ENCODE results near the gene ITGA1. TPM values are rescaled to one million over a fixed set of nuclear protein-coding genes. Genes with fewer than 3 reads are reported as not detected.

ITGA1 gene
- total RNA-seq, 1 donor from 2014 or later: 374 TPM

DNA sequence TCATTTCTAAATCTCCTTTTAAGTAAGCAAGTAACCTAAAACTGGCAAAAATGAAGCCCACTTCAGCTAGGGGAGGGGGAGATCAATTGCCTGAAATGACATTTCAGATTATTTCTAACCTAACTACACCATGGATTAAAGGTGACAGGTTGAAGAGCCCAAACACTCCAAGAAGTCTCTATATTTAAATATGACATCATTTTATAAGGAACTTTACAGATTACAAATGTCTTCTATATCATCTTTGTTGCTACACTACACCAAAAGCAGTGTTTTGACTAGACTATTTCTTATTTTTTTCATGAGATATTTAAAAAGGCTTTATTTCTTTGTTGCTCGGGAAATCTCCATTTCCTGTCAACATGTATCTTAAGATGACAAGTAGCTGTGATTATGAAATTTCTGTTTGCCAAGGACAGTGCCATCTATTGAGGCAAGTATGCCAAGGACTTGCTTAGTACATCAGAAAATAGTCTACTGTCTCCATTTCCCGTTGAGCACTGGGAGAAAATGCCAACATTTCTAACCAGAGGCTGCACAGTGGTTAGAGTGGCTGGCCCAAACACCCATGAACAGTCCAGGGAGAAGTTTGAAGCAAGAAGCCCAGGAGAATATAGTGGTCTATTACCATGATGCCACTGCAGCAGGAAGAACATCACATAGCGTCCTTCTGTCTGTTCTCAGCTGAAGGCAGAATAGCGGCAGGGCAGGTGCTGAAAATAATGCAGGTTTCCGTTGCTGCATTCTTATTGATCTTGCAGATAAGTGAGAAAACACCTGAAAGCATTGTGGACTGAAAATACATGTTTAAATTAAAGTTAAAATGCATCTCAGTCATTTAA lies 108.1 kb downstream of the ITGA1 start:
- no peak for DNase-seq (ENCODE audit: low spot score)

DNA sequence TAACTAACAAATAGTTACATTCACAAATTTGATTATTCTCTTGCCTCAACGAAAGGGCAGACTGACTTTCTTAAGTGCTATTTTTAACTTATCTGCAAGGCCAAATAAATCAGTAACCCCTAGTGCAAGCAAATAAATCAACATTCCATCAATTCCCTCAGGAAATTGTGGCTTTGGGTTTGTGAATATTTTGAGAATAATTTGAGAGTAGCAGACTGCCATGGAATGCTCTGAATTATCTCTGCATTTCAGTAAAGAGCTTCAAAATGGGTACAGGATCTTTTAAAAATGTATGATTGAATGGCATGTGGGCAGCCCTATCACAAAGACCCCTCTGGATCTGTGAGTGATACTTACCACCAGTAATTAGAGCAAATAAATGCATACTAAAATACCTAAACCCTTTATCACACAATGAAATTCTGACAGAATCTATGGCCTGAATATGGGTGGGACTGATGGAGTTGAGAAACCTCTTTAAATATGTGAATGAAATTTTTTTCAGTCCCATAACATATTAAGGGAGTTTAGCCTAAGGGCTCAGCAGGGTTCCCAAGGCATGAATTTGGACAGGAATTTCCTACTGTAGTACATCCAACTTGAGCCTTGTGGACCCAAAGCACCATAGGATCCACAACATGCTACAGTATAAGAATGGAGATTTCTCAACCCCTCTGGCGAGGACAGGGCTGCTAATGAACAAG lies 109.0 kb downstream of the ITGA1 start:
- no peak for DNase-seq (ENCODE audit: low spot score)

GRCh38 chr5:52897238-52897614 lies 109.5 kb downstream of the ITGA1 start:
- no peak for DNase-seq (ENCODE audit: low spot score)

DNA sequence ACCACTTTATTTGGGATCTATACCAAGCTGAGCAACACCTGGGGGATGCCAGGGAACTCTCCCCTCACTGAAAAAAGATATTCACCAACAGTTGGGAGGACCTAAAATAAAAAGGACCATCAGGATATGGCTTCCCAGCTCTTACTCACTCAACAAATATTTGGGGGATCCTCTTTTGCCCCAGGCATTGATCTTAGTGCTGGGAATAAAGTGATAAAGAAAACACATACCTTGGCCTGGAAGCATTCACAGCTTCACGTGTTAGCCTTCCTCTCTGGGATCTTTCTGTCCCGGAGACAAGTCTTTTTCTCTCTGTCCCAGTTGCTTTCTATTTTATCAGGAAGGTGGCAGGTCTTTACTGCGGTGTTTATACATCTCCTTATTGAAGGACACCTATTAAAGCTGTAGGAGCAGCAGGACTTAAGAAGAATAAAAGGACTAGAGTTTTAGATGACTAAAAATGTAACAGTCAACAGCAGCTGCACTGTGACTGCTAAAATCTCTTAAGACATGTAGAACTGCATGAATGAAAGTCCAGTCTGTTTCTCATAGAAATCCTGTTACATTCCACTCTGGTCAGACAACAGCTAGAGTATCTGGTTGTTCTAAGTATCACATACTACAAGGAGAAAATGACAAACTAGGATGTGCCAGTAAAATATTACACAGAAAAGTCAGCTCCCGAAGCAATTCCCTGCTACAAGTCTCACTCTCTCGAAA lies 111.4 kb downstream of the ITGA1 start:
- peak; percentile 73 for DNase-seq (ENCODE audit: low spot score)

DNA sequence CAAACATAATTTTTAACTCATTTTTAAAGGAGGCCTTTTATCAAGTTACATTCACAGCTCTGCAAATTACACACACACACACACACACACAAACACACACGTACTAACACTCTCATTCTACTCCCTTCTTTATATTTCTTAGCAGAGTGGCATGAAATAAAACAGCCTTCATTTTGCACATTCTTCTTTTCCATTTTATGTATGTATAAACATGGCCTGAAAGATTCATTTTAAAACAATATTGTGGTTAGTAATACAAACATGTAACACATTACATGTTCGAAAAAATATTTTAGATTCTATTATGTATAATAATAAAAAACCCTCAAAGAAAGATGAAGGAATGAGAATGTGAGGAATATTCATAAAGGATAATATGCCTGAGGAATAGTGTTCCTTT lies 115.4 kb downstream of the ITGA1 start:
- no peak for DNase-seq (ENCODE audit: low spot score)

- DNase-seq (ENCODE audit: low spot score): no peak
These were observed 118.6 kb downstream of the ITGA1 start for GRCh38 chr5:52906343-52906742.

GRCh38 chr5:52906845-52907244 lies 119.1 kb downstream of the ITGA1 start:
- no peak for DNase-seq (ENCODE audit: low spot score)

DNA sequence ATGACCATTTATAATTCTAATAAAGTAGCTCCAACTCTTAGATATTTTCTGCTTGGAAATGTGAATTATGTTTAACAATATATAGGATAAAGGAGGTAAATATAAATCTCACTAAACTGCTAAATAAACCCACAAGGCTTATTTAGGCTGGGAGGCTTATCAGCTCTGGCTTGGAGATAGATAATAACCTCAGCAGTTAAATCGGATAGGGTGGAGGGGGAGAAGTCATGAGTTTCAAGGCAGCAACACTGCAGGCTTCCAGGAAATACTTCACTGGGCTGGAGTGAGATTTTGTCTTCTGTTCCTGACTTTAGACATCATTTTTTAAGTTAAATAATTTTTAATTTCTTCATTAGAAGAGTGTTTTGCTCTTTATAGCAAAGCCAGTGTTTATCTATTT lies 121.5 kb downstream of the ITGA1 start:
- DNase-seq (ENCODE audit: low spot score): peak; percentile 93

- DNase-seq (ENCODE audit: low spot score): peak; percentile 47
These were observed 122.4 kb downstream of the ITGA1 start for GRCh38 chr5:52910071-52910470.

GRCh38 chr5:52915176-52915875 lies 127.6 kb downstream of the ITGA1 start:
- DNase-seq (ENCODE audit: low spot score): peak; percentile 75

DNA sequence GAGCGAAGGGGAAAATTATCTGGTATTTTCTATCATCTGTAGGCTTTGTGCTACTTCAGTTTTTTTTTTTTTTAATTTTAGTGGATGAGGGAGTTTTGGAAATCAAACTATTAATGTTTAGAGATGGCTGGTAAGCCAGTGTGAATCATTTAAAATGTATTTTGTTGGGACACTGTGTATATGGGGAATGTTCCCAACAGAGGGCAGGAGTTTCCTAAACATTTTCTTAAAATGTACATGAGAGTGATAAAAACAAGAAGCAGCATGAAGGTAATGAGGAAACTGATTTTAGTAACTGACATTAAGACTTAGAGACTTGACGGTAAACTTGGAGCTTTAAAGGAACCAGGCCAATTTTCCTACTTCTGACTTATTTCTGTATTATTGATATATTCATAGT lies 133.2 kb downstream of the ITGA1 start:
- DNase-seq (ENCODE audit: low spot score): no peak

GRCh38 chr5:52922384-52922783 lies 134.7 kb downstream of the ITGA1 start:
- DNase-seq (ENCODE audit: low spot score): peak; percentile 30

DNA sequence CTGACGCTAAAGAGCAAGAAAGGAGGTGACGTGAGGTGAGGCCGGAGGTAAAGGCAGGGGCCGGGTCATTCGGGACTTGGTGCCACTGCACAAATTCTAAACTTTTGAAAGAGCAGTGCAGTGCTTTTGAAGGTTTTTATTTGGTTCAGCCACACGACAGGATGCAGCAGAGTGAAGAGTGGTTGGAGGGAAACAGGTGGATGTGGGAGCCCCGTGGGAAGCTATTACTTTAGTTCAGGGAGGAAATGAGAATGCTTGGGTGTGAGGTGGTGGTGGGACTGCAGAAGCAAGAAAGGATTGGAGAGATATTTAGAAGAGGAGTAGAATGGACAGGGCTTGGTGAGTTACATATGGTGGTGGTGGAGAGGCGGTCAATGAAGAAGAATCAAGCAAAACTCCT lies 136.7 kb downstream of the ITGA1 start:
- no peak for DNase-seq (ENCODE audit: low spot score)

DNA sequence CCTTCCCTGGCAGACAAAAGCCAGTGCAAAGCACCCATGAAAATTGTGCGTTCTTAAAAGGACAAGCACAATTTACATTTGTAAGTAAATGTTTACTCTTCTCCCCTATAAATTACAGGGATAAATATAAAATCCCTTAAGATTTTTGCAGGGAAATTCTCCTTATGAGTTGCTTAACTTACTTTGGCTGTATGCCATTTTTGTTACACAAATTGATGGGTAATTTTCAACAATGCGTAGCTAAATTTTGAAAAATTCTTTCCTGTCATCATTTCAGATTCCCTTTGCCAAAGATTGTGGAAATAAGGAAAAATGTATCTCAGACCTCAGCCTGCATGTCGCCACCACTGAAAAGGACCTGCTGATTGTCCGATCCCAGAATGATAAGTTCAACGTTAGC lies 137.3 kb downstream of the ITGA1 start:
- DNase-seq (ENCODE audit: low spot score): no peak

DNA sequence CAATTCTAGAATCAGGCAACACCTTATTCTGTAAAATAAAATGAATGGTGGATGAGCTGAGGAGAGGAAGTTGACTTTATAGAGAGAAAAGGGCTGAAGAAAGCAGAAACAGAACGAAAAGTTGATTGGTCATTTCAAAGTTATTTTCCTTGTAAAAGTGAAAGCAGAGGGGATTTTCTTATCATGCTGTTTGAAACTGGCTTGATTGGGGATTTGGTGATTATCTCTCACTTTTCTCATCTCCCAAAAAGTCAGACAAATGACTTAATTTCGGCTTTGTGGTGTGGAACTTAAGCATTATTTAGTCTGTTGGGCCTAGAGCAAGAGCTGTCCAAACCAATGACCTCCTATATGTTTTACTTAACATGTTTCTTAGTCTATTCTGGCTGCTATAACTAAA lies 141.0 kb downstream of the ITGA1 start:
- peak; percentile 62 for DNase-seq (ENCODE audit: low spot score)

GRCh38 chr5:52938226-52938625 lies 150.5 kb downstream of the ITGA1 start:
- no peak for DNase-seq (ENCODE audit: low spot score)

DNA sequence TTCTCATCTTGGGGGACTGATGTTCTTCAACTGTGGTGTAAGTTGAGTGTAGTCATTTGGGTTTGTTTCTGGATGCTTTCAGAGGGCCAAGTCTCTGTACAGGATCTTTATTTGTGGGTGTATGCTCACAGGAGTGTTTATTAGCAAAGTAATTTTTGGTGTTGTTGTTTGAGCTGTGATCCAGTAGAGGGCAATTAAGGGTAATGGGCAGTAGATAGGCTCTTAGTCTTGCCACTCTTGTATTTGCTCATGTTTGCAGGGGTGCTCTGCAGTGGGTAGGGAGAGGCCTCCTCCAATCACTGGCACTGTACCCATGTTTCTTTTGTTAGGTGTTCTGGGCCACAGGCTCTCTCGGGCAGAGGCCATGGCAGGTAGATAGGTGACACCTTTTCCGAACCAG lies 155.6 kb downstream of the ITGA1 start:
- DNase-seq (ENCODE audit: low spot score): no peak

- DNase-seq (ENCODE audit: low spot score): no peak
These were observed 156.1 kb downstream of the ITGA1 start for GRCh38 chr5:52943808-52944207.

- no peak for DNase-seq (ENCODE audit: low spot score)
These were observed 157.3 kb downstream of the ITGA1 start for GRCh38 chr5:52945040-52945439.

- DNase-seq (ENCODE audit: low spot score): no peak
These were observed 159.5 kb downstream of the ITGA1 start for GRCh38 chr5:52947208-52947607.

GRCh38 chr5:52947851-52948250 lies 160.1 kb downstream of the ITGA1 start:
- DNase-seq (ENCODE audit: low spot score): no peak
